Activated naive CD8-positive, alpha-beta T cell treated with anti-CD3 and anti-CD28 coated beads, Interleukin-2, amount 50 U/mL, for 24 hours (primary cell): Measurements from ENCODE around the gene AP2A1.
"Not testable (repeated sequence)": the region's sequence is repeated elsewhere in the genome, so short reads cannot be mapped to it uniquely, and the experiment has no call there.

ENCODE experiments used
- ATAC-seq: fragments of 150-1000 bp; cut with Tn5 transposase; one replicate; pipeline ENCODE4 v1.10.0; 2021
- DNase-seq: peaks from one replicate; pipeline ENCODE4 v3.0.0; 2021
- H3K27ac Mint-ChIP-seq: one replicate; pipeline ENCODE4 v1.8.0; 2021; ENCODE audit warnings: mild to moderate bottlenecking, mixed read lengths
- H3K27me3 Mint-ChIP-seq: one replicate; pipeline ENCODE4 v1.8.0; 2021; ENCODE audit warnings: mixed read lengths
- H3K36me3 Mint-ChIP-seq: one replicate; pipeline ENCODE4 v1.8.0; 2021; ENCODE audit warnings: low read depth, mixed read lengths
- H3K4me1 Mint-ChIP-seq: one replicate; pipeline ENCODE4 v1.8.0; 2021; ENCODE audit warnings: mixed read lengths
- H3K4me3 Mint-ChIP-seq: one replicate; pipeline ENCODE4 v1.8.0; 2021; ENCODE audit warnings: mild to moderate bottlenecking, moderate library complexity, mixed read lengths
- H3K9me3 Mint-ChIP-seq: one replicate; pipeline ENCODE4 v1.8.0; 2021; ENCODE audit warnings: mixed read lengths

AP2A1 gene

GRCh38 chr19:49808711-49809159 is 41.9 kb downstream of the AP2A1 start:
- H3K36me3 Mint-ChIP-seq, result peaks cover 7% of the 10 kb centered on the region
- no peaks in the 10 kb centered on the region for H3K9me3 Mint-ChIP-seq
- DNase-seq, result peak; percentile 85
- peak; percentile 11 for ATAC-seq
- no peaks in the 10 kb centered on the region for H3K27me3 Mint-ChIP-seq
- H3K4me1 Mint-ChIP-seq, result peaks cover 42% of the 10 kb centered on the region
- peak overlapping the region; percentile 78 for H3K4me3 Mint-ChIP-seq
- no peak overlapping the region for H3K27ac Mint-ChIP-seq

- Mint-ChIP-seq H3K4me3 (peak overlapping the region; percentile 78), H3K36me3 (peaks cover 7% of the 10 kb centered on the region), H3K27me3 (no peaks in the 10 kb centered on the region), H3K27ac (peak overlapping the region; percentile 33), H3K4me1 (peaks cover 48% of the 10 kb centered on the region), H3K9me3 (no peaks in the 10 kb centered on the region)
- peak; percentile 12 for ATAC-seq
- DNase-seq, result peak; percentile 52
Observed at GRCh38 chr19:49809160-49809940, 42.5 kb downstream of the AP2A1 start.

- Mint-ChIP-seq H3K27ac (peak overlapping the region; percentile 33), H3K27me3 (no peaks in the 10 kb centered on the region), H3K4me3 (no peak overlapping the region), H3K4me1 (peaks cover 51% of the 10 kb centered on the region), H3K36me3 (peaks cover 4% of the 10 kb centered on the region), H3K9me3 (no peaks in the 10 kb centered on the region)
- DNase-seq, result no peak
- no peak for ATAC-seq
Observed at GRCh38 chr19:49809941-49810389, 43.2 kb downstream of the AP2A1 start.

- Mint-ChIP-seq H3K4me3 (no peak overlapping the region), H3K36me3 (peaks cover under 1% of the 10 kb centered on the region), H3K27me3 (no peaks in the 10 kb centered on the region), H3K4me1 (peaks cover 51% of the 10 kb centered on the region), H3K9me3 (no peaks in the 10 kb centered on the region), H3K27ac (no peak overlapping the region)
- no peak for DNase-seq
- no peak for ATAC-seq
Observed at GRCh38 chr19:49811328-49811727, 44.5 kb downstream of the AP2A1 start.

GRCh38 chr19:49812452-49812996 is 45.7 kb downstream of the AP2A1 start:
- no peaks in the 10 kb centered on the region for H3K27me3 Mint-ChIP-seq
- H3K9me3 Mint-ChIP-seq, result no peaks in the 10 kb centered on the region
- H3K4me3 Mint-ChIP-seq, result peak overlapping the region; percentile 88
- ATAC-seq (no peak), DNase-seq (no peak)
- H3K27ac Mint-ChIP-seq, result peak overlapping the region; percentile 96
- peaks cover 51% of the 10 kb centered on the region for H3K4me1 Mint-ChIP-seq
- no peaks in the 10 kb centered on the region for H3K36me3 Mint-ChIP-seq

- Mint-ChIP-seq H3K4me3 (peak within 1 kb of the TSS; percentile 88), H3K27ac (peak within 1 kb of the TSS; percentile 96), H3K9me3 (no peaks in the 10 kb centered on the region), H3K27me3 (no peaks in the 10 kb centered on the region), H3K4me1 (peaks cover 45% of the 10 kb centered on the region), H3K36me3 (no peaks in the 10 kb centered on the region)
- peak; percentile 89 for DNase-seq
- ATAC-seq, result peak; percentile 68
Observed at GRCh38 chr19:49812997-49813861, 46.4 kb downstream of the AP2A1 start, which contains the start of gene FUZ. Gene FUZ (minus strand): TSS chr19:49813292. CDS start chr19:49813106, 186 bp downstream.

GRCh38 chr19:49814010-49814409 is 47.2 kb downstream of the AP2A1 start:
- Mint-ChIP-seq H3K36me3 (no peaks in the 10 kb centered on the region), H3K27me3 (no peaks in the 10 kb centered on the region), H3K4me1 (peaks cover 42% of the 10 kb centered on the region), H3K27ac (peak overlapping the region; percentile 96), H3K9me3 (no peaks in the 10 kb centered on the region), H3K4me3 (peak overlapping the region; percentile 88)
- DNase-seq, result no peak
- no peak for ATAC-seq

- peaks cover 3% of the 10 kb centered on the region for H3K36me3 Mint-ChIP-seq
- peak overlapping the region; percentile 27 for H3K27ac Mint-ChIP-seq
- no peak overlapping the region for H3K4me3 Mint-ChIP-seq
- DNase-seq, result no peak
- H3K4me1 Mint-ChIP-seq, result peaks cover 40% of the 10 kb centered on the region
- H3K27me3 Mint-ChIP-seq, result no peaks in the 10 kb centered on the region
- no peaks in the 10 kb centered on the region for H3K9me3 Mint-ChIP-seq
- no peak for ATAC-seq
Observed at GRCh38 chr19:49816590-49816989, 49.8 kb downstream of the AP2A1 start.

GRCh38 chr19:49817964-49818648 is 51.3 kb downstream of the AP2A1 start, which contains the start of gene MED25:
Gene MED25 (plus strand): TSS chr19:49818289. CDS start chr19:49818342, 53 bp downstream.
- ATAC-seq (peak; percentile 72), DNase-seq (peak; percentile 88)
- Mint-ChIP-seq H3K27ac (peak within 1 kb of the TSS; percentile 90), H3K27me3 (no peaks in the 10 kb centered on the region), H3K36me3 (peaks cover 4% of the 10 kb centered on the region), H3K4me1 (peaks cover 28% of the 10 kb centered on the region), H3K9me3 (no peaks in the 10 kb centered on the region), H3K4me3 (peak within 1 kb of the TSS; percentile 86)

GRCh38 chr19:49818649-49819370 is 52.0 kb downstream of the AP2A1 start:
- Mint-ChIP-seq H3K36me3 (peaks cover 7% of the 10 kb centered on the region), H3K9me3 (no peaks in the 10 kb centered on the region), H3K4me3 (peak overlapping the region; percentile 86), H3K27ac (peak overlapping the region; percentile 90), H3K4me1 (peaks cover 23% of the 10 kb centered on the region), H3K27me3 (no peaks in the 10 kb centered on the region)
- DNase-seq, result no peak
- ATAC-seq, result no peak

GRCh38 chr19:49819452-49820115 is 52.8 kb downstream of the AP2A1 start:
- H3K9me3 Mint-ChIP-seq, H3K27me3 Mint-ChIP-seq, H3K36me3 Mint-ChIP-seq, ATAC-seq, DNase-seq: not testable (repeated sequence)
- H3K4me3 Mint-ChIP-seq, result peak overlapping the region; percentile 86
- peak overlapping the region; percentile 78 for H3K27ac Mint-ChIP-seq
- H3K4me1 Mint-ChIP-seq, result peaks cover 15% of the 10 kb centered on the region

- Mint-ChIP-seq H3K36me3 (peaks cover 7% of the 10 kb centered on the region), H3K9me3 (no peaks in the 10 kb centered on the region), H3K4me3 (no peak overlapping the region), H3K4me1 (peaks cover 15% of the 10 kb centered on the region), H3K27ac (no peak overlapping the region), H3K27me3 (no peaks in the 10 kb centered on the region)
- ATAC-seq, result no peak
- no peak for DNase-seq
Observed at GRCh38 chr19:49820125-49820524, 53.3 kb downstream of the AP2A1 start.

- H3K27ac Mint-ChIP-seq, result no peak overlapping the region
- H3K36me3 Mint-ChIP-seq, result peaks cover 7% of the 10 kb centered on the region
- DNase-seq, result no peak
Observed at GRCh38 chr19:49823472-49823871, 56.7 kb downstream of the AP2A1 start.

More at GRCh38 chr19:49823472-49823871, 56.7 kb downstream of the AP2A1 start:
- ATAC-seq, result no peak
- Mint-ChIP-seq H3K27me3 (no peaks in the 10 kb centered on the region), H3K4me1 (peaks cover 8% of the 10 kb centered on the region), H3K9me3 (no peaks in the 10 kb centered on the region), H3K4me3 (no peak overlapping the region)
